ENCODE measurements around the gene ROBO2.

ROBO2 gene

GRCh38 chr3:77232557-77232956, 192.7 kb downstream of the ROBO2 start:
- H3K4me3 ChIP-seq (ENCODE audit: low read depth, low read length), result no peak overlapping the region
- no peaks in the 10 kb centered on the region for H3K9me3 ChIP-seq
- no peaks in the 10 kb centered on the region; the same call in 1 of the 2 replicates for H3K4me1 ChIP-seq
- TF ChIP-seq CTCF (IDR thresholded peaks at IDR 0.05; ENCODE audit: low read depth, low read length), result no peak
- no peaks in the 10 kb centered on the region for H3K36me3 ChIP-seq
- no peak for DNase-seq
- no peaks in the 10 kb centered on the region for H3K27me3 ChIP-seq

- Histone ChIP-seq H3K27me3 (no peaks in the 10 kb centered on the region), H3K36me3 (no peaks in the 10 kb centered on the region), H3K4me3 (ENCODE audit: low read depth, low read length) (no peak overlapping the region), H3K9me3 (no peaks in the 10 kb centered on the region), H3K4me1 (no peaks in the 10 kb centered on the region; the same call in 1 of the 2 replicates)
- DNase-seq, result no peak
- TF ChIP-seq CTCF (IDR thresholded peaks at IDR 0.05; ENCODE audit: low read depth, low read length), result no peak
These were observed 194.1 kb downstream of the ROBO2 start for GRCh38 chr3:77234004-77234403.

GRCh38 chr3:77236118-77236517, 196.2 kb downstream of the ROBO2 start:
- no peak overlapping the region for H3K4me3 ChIP-seq (ENCODE audit: low read depth, low read length)
- no peak for DNase-seq

DNA sequence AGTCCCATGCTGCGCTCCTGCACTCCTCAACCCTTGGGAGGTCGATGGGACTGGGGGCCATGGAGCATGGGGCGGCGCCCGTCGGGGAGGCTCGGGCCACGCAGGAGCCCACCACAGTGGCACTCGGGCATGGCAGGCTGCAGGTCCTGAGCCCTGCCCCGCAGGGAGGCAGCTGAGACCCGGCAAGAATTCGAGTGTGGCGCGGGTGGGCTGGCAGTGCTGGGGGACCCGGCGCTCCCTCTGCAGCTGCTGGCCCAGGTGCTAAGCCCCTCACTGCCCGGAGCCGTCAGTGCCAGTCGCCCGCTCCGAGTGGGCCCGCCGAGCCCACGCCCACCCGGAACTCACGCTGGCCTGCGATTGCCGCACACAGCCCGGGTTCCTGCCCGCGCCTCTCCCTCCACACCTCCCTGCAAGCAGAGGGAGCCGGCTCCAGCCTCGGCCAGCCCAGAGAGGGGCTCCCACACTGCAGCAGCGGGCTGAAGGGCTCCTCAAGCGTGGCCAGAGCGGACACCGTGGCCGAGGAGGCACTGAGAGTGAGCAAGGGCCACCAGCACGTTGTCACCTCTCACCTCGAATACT, 200.3 kb downstream of the ROBO2 start:
- Histone ChIP-seq H3K9me3 (no peaks in the 10 kb centered on the region), H3K36me3 (no peaks in the 10 kb centered on the region), H3K4me3 (ENCODE audit: low read depth, low read length) (no peak overlapping the region), H3K27me3 (no peaks in the 10 kb centered on the region), H3K4me1 (peaks cover 2% of the 10 kb centered on the region)
- DNase-seq, result no peak
- no peak for TF ChIP-seq CTCF (IDR thresholded peaks at IDR 0.05; ENCODE audit: low read depth, low read length)

More at GRCh38 chr3:77236118-77236517, 196.2 kb downstream of the ROBO2 start:
- H3K36me3 ChIP-seq, result no peaks in the 10 kb centered on the region
- H3K4me1 ChIP-seq, result no peaks in the 10 kb centered on the region; the same call in 1 of the 2 replicates
- no peak for TF ChIP-seq CTCF (IDR thresholded peaks at IDR 0.05; ENCODE audit: low read depth, low read length)
- H3K9me3 ChIP-seq, result no peaks in the 10 kb centered on the region
- H3K27me3 ChIP-seq, result no peaks in the 10 kb centered on the region

GRCh38 chr3:77242371-77242770, 202.5 kb downstream of the ROBO2 start:
- no peaks in the 10 kb centered on the region for H3K36me3 ChIP-seq
- DNase-seq, result no peak
- H3K27me3 ChIP-seq, result no peaks in the 10 kb centered on the region
- no peak overlapping the region for H3K4me3 ChIP-seq (ENCODE audit: low read depth, low read length)
- H3K4me1 ChIP-seq, result peaks cover 12% of the 10 kb centered on the region
- no peaks in the 10 kb centered on the region; the same call in 1 of the 2 replicates for H3K9me3 ChIP-seq
- TF ChIP-seq CTCF (IDR thresholded peaks at IDR 0.05; ENCODE audit: low read depth, low read length), result no peak

DNA sequence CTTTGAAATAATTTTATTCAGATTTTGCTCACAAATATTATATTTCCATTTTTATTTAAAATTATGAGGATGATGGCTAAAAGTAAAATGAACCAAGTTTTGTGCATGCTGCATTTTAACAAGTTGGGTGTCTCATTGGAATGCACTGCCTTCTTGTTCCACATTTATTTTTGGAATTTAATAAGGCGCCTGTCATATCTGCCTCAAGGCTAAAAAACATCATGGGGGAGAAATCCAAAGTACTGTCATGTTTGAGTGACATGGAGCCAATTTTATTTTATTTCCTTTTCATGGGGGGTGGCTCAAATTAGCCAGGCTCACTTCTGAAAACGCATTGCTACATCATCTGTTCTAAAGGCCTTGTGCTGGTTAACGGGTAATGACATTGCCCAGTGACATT, 205.1 kb downstream of the ROBO2 start:
- TF ChIP-seq CTCF (IDR thresholded peaks at IDR 0.05; ENCODE audit: low read depth, low read length), result no peak
- Histone ChIP-seq H3K27me3 (no peaks in the 10 kb centered on the region), H3K4me3 (ENCODE audit: low read depth, low read length) (no peak overlapping the region)

More for the DNA sequence above, 205.1 kb downstream of the ROBO2 start:
- H3K36me3 ChIP-seq, result no peaks in the 10 kb centered on the region
- peaks cover 12% of the 10 kb centered on the region for H3K4me1 ChIP-seq
- no peak for DNase-seq
- no peaks in the 10 kb centered on the region; the same call in 1 of the 2 replicates for H3K9me3 ChIP-seq
